ENCODE data around the gene FAM50A. TPM values are rescaled to one million over a fixed set of nuclear protein-coding genes. Genes with fewer than 3 reads are reported as not detected.

FAM50A gene
- polyA plus RNA-seq, 1 of the 3 experiments (the other 2 are of a cell fraction): 86.0 TPM

DNA sequence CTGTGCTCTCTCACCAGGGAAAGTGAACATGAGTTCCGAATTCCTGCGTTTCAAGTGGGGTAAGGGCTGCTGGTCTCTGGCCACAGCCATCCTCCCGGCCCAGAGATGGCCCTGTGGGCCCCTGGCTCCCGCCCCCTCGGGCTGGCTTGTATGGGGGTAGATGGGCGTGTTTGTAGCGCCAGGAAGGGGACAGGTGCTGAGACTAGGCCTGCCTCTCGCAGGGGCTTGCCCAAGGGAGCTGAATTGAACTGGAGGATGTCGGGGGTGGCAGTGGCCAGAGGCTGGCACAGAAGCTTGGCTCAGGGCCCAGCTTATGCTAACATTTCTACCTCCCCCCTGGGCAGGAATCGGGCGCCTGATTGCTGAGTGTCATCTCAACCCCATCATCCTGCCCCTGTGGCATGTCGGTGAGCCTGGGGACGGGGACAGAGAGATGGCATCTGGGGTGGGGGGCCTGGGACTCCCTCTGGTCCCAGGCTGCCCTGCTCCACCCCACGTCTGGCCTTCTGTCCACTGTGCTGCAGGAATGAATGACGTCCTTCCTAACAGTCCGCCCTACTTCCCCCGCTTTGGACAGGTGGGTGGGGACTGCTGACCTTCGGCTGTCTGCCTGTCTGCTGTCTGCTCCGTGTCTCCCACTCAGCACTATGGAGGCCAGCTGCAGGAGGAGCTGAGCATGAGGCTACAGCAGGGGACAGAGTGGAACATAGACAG, 24.1 kb upstream of the FAM50A start (continued):
- TF ChIP-seq, protein P1, sequence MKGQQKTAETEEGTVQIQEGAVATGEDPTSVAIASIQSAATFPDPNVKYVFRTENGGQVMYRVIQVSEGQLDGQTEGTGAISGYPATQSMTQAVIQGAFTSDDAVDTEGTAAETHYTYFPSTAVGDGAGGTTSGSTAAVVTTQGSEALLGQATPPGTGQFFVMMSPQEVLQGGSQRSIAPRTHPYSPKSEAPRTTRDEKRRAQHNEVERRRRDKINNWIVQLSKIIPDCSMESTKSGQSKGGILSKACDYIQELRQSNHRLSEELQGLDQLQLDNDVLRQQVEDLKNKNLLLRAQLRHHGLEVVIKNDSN (IDR thresholded peaks at IDR 0.05; ENCODE audit: borderline replicate concordance, low read depth): no peak
- no peak for TF ChIP-seq GATA2 (CRISPR knock-in tag; IDR thresholded peaks at IDR 0.05)
- TF ChIP-seq, protein P2, sequence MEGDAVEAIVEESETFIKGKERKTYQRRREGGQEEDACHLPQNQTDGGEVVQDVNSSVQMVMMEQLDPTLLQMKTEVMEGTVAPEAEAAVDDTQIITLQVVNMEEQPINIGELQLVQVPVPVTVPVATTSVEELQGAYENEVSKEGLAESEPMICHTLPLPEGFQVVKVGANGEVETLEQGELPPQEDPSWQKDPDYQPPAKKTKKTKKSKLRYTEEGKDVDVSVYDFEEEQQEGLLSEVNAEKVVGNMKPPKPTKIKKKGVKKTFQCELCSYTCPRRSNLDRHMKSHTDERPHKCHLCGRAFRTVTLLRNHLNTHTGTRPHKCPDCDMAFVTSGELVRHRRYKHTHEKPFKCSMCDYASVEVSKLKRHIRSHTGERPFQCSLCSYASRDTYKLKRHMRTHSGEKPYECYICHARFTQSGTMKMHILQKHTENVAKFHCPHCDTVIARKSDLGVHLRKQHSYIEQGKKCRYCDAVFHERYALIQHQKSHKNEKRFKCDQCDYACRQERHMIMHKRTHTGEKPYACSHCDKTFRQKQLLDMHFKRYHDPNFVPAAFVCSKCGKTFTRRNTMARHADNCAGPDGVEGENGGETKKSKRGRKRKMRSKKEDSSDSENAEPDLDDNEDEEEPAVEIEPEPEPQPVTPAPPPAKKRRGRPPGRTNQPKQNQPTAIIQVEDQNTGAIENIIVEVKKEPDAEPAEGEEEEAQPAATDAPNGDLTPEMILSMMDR (IDR thresholded peaks at IDR 0.05): no peak

DNA sequence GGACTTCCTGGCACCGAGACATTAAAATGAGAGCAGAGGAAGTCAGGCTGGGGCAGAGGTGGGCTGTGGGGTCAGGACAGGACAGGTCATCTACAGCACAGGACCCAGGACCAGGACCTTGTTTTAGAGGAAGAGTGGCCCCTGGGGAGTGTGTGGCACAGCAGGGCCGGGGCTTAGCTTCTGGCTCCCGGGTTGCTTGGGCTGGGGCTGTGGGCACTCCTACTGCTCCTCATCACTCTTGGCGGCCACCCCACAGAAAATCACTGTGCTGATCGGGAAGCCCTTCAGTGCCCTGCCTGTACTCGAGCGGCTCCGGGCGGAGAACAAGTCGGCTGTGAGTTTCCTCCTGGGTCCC, 23.6 kb upstream of the FAM50A start:
- no peaks in the 10 kb centered on the region for H4K20me1 ChIP-seq (ENCODE audit: insufficient read depth)
- H3K9ac ChIP-seq: no peak overlapping the region
- no peak overlapping the region for H2AFZ ChIP-seq (ENCODE audit: low read depth)
- no peaks in the 10 kb centered on the region for H3K9me3 ChIP-seq
- H3K79me2 ChIP-seq (ENCODE audit: insufficient read depth): no peaks in the 10 kb centered on the region
- CTCF ChIA-PET: interaction anchor here (0.8 to 1.7 kb wide), 4 partner anchors 9 to 107 kb away, joined by 3 to 5 read pairs (median 4); partner anchors contain the start of gene FLNA
- H3K4me1 ChIP-seq (ENCODE audit: control insufficient read depth in 1 of 2, insufficient read depth in 2 of 2, low read depth in 1 of 2, low read length in 1 of 2): peaks cover 0 to 23% of the 10 kb centered on the region in 2 experiments; a peak in 1 of 4 replicates
- H3K9me2 ChIP-seq: no peaks in the 10 kb centered on the region
- H3K27me3 ChIP-seq (ENCODE audit: insufficient read depth): peaks cover 5% of the 10 kb centered on the region
- H3K36me3 ChIP-seq (replicated peaks in 1 of 2; ENCODE audit: control insufficient read depth in 1 of 2, insufficient read depth in 2 of 2, low read length in 1 of 2): no peaks in the 10 kb centered on the region
- peak overlapping the region in 1 of 2 experiments; percentile 77; a peak in 2 of 4 replicates for H3K27ac ChIP-seq (ENCODE audit: low read depth in 2 of 2, low read length in 1 of 2)
- no peaks in the 10 kb centered on the region for H3F3A ChIP-seq (replicated peaks; ENCODE audit: insufficient read depth)
- H3K4me2 ChIP-seq: no peak overlapping the region
- POLR2A ChIA-PET: interaction anchor here (0.9 to 2.1 kb wide), 8 partner anchors 8 to 127 kb away, joined by 3 to 6 read pairs (median 3); partner anchors contain the start of genes IKBKG and RPL10
- TF ChIP-seq FOSL2 (IDR thresholded peaks at IDR 0.05; ENCODE audit: borderline replicate concordance, low read depth) (no peak), YY1 (IDR thresholded peaks at IDR 0.05; ENCODE audit: low read depth) (no peak), FOXM1 (IDR thresholded peaks at IDR 0.05; ENCODE audit: low read depth) (no peak), CHD2 (IDR thresholded peaks at IDR 0.05; ENCODE audit: low read length, partially characterized antibody) (no peak), EZH2phosphoT487 (IDR thresholded peaks at IDR 0.05; ENCODE audit: borderline replicate concordance, low read depth) (no peak), ELF1 (IDR thresholded peaks at IDR 0.05) (no peak), SMC3 (IDR thresholded peaks at IDR 0.05; ENCODE audit: low read depth, low read length) (no peak)
- TF ChIP-seq, protein P3, sequence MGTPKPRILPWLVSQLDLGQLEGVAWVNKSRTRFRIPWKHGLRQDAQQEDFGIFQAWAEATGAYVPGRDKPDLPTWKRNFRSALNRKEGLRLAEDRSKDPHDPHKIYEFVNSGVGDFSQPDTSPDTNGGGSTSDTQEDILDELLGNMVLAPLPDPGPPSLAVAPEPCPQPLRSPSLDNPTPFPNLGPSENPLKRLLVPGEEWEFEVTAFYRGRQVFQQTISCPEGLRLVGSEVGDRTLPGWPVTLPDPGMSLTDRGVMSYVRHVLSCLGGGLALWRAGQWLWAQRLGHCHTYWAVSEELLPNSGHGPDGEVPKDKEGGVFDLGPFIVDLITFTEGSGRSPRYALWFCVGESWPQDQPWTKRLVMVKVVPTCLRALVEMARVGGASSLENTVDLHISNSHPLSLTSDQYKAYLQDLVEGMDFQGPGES (IDR thresholded peaks at IDR 0.05; ENCODE audit: low read depth, low read length): no peak
- TF ChIP-seq, protein P4, sequence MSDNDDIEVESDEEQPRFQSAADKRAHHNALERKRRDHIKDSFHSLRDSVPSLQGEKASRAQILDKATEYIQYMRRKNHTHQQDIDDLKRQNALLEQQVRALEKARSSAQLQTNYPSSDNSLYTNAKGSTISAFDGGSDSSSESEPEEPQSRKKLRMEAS (IDR thresholded peaks at IDR 0.05; ENCODE audit: low read depth): no peak
- WGBS (ENCODE audit: low lambda C conversion rate): 32% methylated on average over 3 of the region's 10 CpGs
- H3K4me3 ChIP-seq (ENCODE audit: low read depth in 2 of 2, low read length in 1 of 2): no peak overlapping the region
- no peak for DNase-seq
